Effector CD8-positive, alpha-beta T cell (primary cell): Measurements from ENCODE around the gene CTDSPL.
A peak's percentile ranks its signal among the peaks of the same experiment; 100 is the strongest.
"Not testable (repeated sequence)": the region's sequence is repeated elsewhere in the genome, so short reads cannot be mapped to it uniquely, and the experiment has no call there.

ENCODE experiments used
- DNase-seq: peaks from one replicate; lab custom pipeline; 2025; lab: John Stamatoyannopoulos, UW

CTDSPL gene

GRCh38 chr3:37987751-37988179 lies 126.1 kb downstream of the CTDSPL start:
- DNase-seq = no peak

- not testable (repeated sequence) for DNase-seq
These were observed 126.7 kb downstream of the CTDSPL start for GRCh38 chr3:37988376-37988775.

GRCh38 chr3:37988931-37989525 lies 127.3 kb downstream of the CTDSPL start:
- DNase-seq = no peak

GRCh38 chr3:37989821-37990480 lies 128.3 kb downstream of the CTDSPL start:
- no peak for DNase-seq

- no peak for DNase-seq
These were observed 128.8 kb downstream of the CTDSPL start, which contains the start of gene VILL for GRCh38 chr3:37990527-37990926. Gene VILL, plus strand, starts transcription at chr3:37990786. Its CDS starts 2,887 bp downstream, at chr3:37993673.

GRCh38 chr3:37991109-37991508 lies 129.4 kb downstream of the CTDSPL start:
- no peak for DNase-seq

GRCh38 chr3:37991823-37992222 lies 130.1 kb downstream of the CTDSPL start:
- DNase-seq = no peak

GRCh38 chr3:37992271-37993066 lies 130.8 kb downstream of the CTDSPL start:
- no peak for DNase-seq

GRCh38 chr3:37993067-37993455 lies 131.4 kb downstream of the CTDSPL start:
- no peak for DNase-seq

- no peak for DNase-seq
These were observed 131.8 kb downstream of the CTDSPL start for GRCh38 chr3:37993460-37993819.

GRCh38 chr3:37993820-37994638 lies 132.3 kb downstream of the CTDSPL start:
- DNase-seq = peak; percentile 32

- DNase-seq = no peak
These were observed 132.9 kb downstream of the CTDSPL start for GRCh38 chr3:37994639-37994972.

- DNase-seq = no peak
These were observed 134.3 kb downstream of the CTDSPL start for GRCh38 chr3:37995652-37996641.

- DNase-seq = peak; percentile 68
These were observed 135.2 kb downstream of the CTDSPL start for GRCh38 chr3:37996785-37997301.

- DNase-seq = no peak
These were observed 135.7 kb downstream of the CTDSPL start for GRCh38 chr3:37997342-37997741.

- no peak for DNase-seq
These were observed 136.2 kb downstream of the CTDSPL start for GRCh38 chr3:37997791-37998370.

- no peak for DNase-seq
These were observed 138.2 kb downstream of the CTDSPL start for GRCh38 chr3:37999836-38000235.

GRCh38 chr3:38000242-38000916 lies 138.7 kb downstream of the CTDSPL start:
- DNase-seq = no peak

GRCh38 chr3:38000965-38001455 lies 139.3 kb downstream of the CTDSPL start:
- no peak for DNase-seq
